BE2C (cell line): ENCODE results near the gene MYH6.

Source experiments
- DNase-seq: peaks from one replicate; pipeline ENCODE4 v3.0.0-alpha.2; 2020
- H3K27me3 ChIP-seq: fragments of 250-450 bp; sonication (Bioruptor Pico); 2 replicates; pipeline ENCODE4 v1.5.1; 2020; ENCODE audit warnings: mild to moderate bottlenecking
- H3K36me3 ChIP-seq: fragments of 250-450 bp; sonication (Bioruptor Pico); 2 replicates; pipeline ENCODE4 v1.5.1; 2020; ENCODE audit warnings: mild to moderate bottlenecking
- H3K4me1 ChIP-seq: fragments of 250-450 bp; sonication (Bioruptor Pico); 2 replicates; pipeline ENCODE4 v1.5.1; 2020
- H3K4me3 ChIP-seq: 2 replicates; pipeline ENCODE4 v1.5.1; 2011; ENCODE audit warnings: low read depth, low read length
- H3K9me3 ChIP-seq: fragments of 250-450 bp; sonication (Bioruptor Pico); 2 replicates; pipeline ENCODE4 v1.5.1; 2020
- CTCF ChIP-seq: IDR thresholded peaks from 2 replicates; pipeline ENCODE4 v1.5.1; 2012; ENCODE audit warnings: mild to moderate bottlenecking, low read depth, low read length

Gene MYH6

GRCh38 chr14:23415821-23416778 lies 8.0 kb upstream of the MYH6 start:
- no peak overlapping the region for H3K4me3 ChIP-seq
- H3K9me3 ChIP-seq = no peaks in the 10 kb centered on the region
- no peaks in the 10 kb centered on the region for H3K36me3 ChIP-seq
- peaks cover 13% of the 10 kb centered on the region for H3K27me3 ChIP-seq
- TF ChIP-seq CTCF = no peak
- DNase-seq = no peak
- no peaks in the 10 kb centered on the region for H3K4me1 ChIP-seq

GRCh38 chr14:23414906-23415820 lies 7.1 kb upstream of the MYH6 start:
- no peak for DNase-seq
- H3K36me3 ChIP-seq = no peaks in the 10 kb centered on the region
- no peak overlapping the region for H3K4me3 ChIP-seq
- H3K4me1 ChIP-seq = no peaks in the 10 kb centered on the region
- TF ChIP-seq CTCF = no peak
- peaks cover 16% of the 10 kb centered on the region for H3K27me3 ChIP-seq
- no peaks in the 10 kb centered on the region for H3K9me3 ChIP-seq

- Histone ChIP-seq H3K4me1 (no peaks in the 10 kb centered on the region), H3K9me3 (no peaks in the 10 kb centered on the region), H3K4me3 (no peak overlapping the region), H3K36me3 (no peaks in the 10 kb centered on the region), H3K27me3 (peaks cover 16% of the 10 kb centered on the region)
- no peak for TF ChIP-seq CTCF
- DNase-seq = no peak
These were observed 6.2 kb upstream of the MYH6 start for GRCh38 chr14:23414254-23414653.

GRCh38 chr14:23413681-23414080 lies 5.6 kb upstream of the MYH6 start:
- no peak for TF ChIP-seq CTCF
- Histone ChIP-seq H3K27me3 (peaks cover 16% of the 10 kb centered on the region), H3K9me3 (no peaks in the 10 kb centered on the region), H3K4me3 (no peak overlapping the region), H3K36me3 (no peaks in the 10 kb centered on the region), H3K4me1 (no peaks in the 10 kb centered on the region)
- no peak for DNase-seq

GRCh38 chr14:23411563-23412525 lies 3.8 kb upstream of the MYH6 start:
- peaks cover 22% of the 10 kb centered on the region for H3K27me3 ChIP-seq
- no peak for DNase-seq
- H3K9me3 ChIP-seq = no peaks in the 10 kb centered on the region
- H3K36me3 ChIP-seq = no peaks in the 10 kb centered on the region
- H3K4me3 ChIP-seq = no peak overlapping the region
- TF ChIP-seq CTCF = no peak
- no peaks in the 10 kb centered on the region for H3K4me1 ChIP-seq
